Ishikawa (cell line): ENCODE measurements around the gene ATP2C2.

Source experiments
- CEBPB ChIP-seq: IDR thresholded peaks from 2 replicates; pipeline ENCODE4 v1.6.1; 2012
- EGR1 ChIP-seq: IDR thresholded peaks from 2 replicates; pipeline ENCODE4 v1.6.1; 2012
- EP300 ChIP-seq: IDR thresholded peaks from 2 replicates; pipeline ENCODE4 v1.6.1; 2012; ENCODE audit warnings: borderline replicate concordance
- FOXM1 ChIP-seq: IDR thresholded peaks from 2 replicates; pipeline ENCODE4 v1.6.1; 2012; ENCODE audit warnings: low read depth, borderline replicate concordance
- MAX ChIP-seq: IDR thresholded peaks from 2 replicates; pipeline ENCODE4 v1.6.1; 2012
- REST ChIP-seq: IDR thresholded peaks from 2 replicates; pipeline ENCODE4 v1.6.1; 2012; ENCODE audit warnings: low read depth, mild to moderate bottlenecking
- TAF1 ChIP-seq: IDR thresholded peaks from 2 replicates; pipeline ENCODE4 v1.6.1; 2012; ENCODE audit warnings: low read depth, mild to moderate bottlenecking
- TCF12 ChIP-seq: IDR thresholded peaks from 2 replicates; pipeline ENCODE4 v1.6.1; 2012; ENCODE audit warnings: low read depth
- TEAD4 ChIP-seq: IDR thresholded peaks from 2 replicates; pipeline ENCODE4 v1.6.1; 2012
- USF1 ChIP-seq: IDR thresholded peaks from 2 replicates; pipeline ENCODE4 v1.6.1; 2012
- YY1 ChIP-seq: IDR thresholded peaks from 2 replicates; pipeline ENCODE4 v1.6.1; 2012; ENCODE audit warnings: low read depth
- ZBTB7A ChIP-seq: IDR thresholded peaks from 2 replicates; pipeline ENCODE4 v1.6.1; 2012; ENCODE audit warnings: low read depth

- TF ChIP-seq EP300, result no peak
- no peak for TF ChIP-seq TCF12
- TF ChIP-seq MAX, result no peak
- no peak for TF ChIP-seq TAF1
- no peak for TF ChIP-seq REST
- no peak for TF ChIP-seq ZBTB7A
- no peak for TF ChIP-seq CEBPB
- TF ChIP-seq YY1, result no peak
- TF ChIP-seq EGR1, result no peak
- TF ChIP-seq TEAD4, result no peak
- no peak for TF ChIP-seq FOXM1
- TF ChIP-seq USF1, result no peak
Observed at GRCh38 chr16:84507011-84507982, 139.0 kb downstream of the ATP2C2 start.
